Measurements from ENCODE around the gene PSMD14. TPM values are rescaled to one million over a fixed set of nuclear protein-coding genes. Genes with fewer than 3 reads are reported as not detected.

PSMD14 gene
- total RNA-seq, 2 experiments from 2014 or later, result 17.1 to 22.1 TPM

GRCh38 chr2:161370981-161371380, 62.8 kb downstream of the PSMD14 start:
- no peak for TF ChIP-seq CTCF (IDR thresholded peaks at IDR 0.05)

GRCh38 chr2:161371869-161372268, 63.6 kb downstream of the PSMD14 start:
- Mint-ChIP-seq H3K4me1 (ENCODE audit: low read depth) (no peaks in the 10 kb centered on the region), H3K27ac (no peak overlapping the region), H3K4me3 (no peak overlapping the region), H3K27me3 (no peaks in the 10 kb centered on the region), H3K36me3 (ENCODE audit: low read depth) (peaks cover 58% of the 10 kb centered on the region), H3K9me3 (no peaks in the 10 kb centered on the region)
- Histone ChIP-seq H3K27ac (ENCODE audit: low read depth in 1 of 2, low read length in 2 of 2) (no peak overlapping the region), H3K4me1 (ENCODE audit: insufficient read depth, low read length) (no peaks in the 10 kb centered on the region), H3K9me3 (ENCODE audit: control insufficient read depth in 1 of 2, insufficient read depth in 1 of 2, low read length in 2 of 2) (no peaks in the 10 kb centered on the region), H3K36me3 (ENCODE audit: insufficient read depth, low read length) (peaks cover 42% of the 10 kb centered on the region), H3K27me3 (ENCODE audit: control insufficient read depth in 1 of 2, insufficient read depth in 2 of 2, low read length in 2 of 2) (no peaks in the 10 kb centered on the region), H3K4me3 (ENCODE audit: low read length) (no peak overlapping the region)
- intact Hi-C loops (cut with DNase I, micrococcal nuclease), result no loop called here
- TF ChIP-seq CTCF (IDR thresholded peaks at IDR 0.05), result no peak
- CTCF ChIA-PET, result no interaction called here
- ATAC-seq (ENCODE audit: poor library complexity), result no peak
- POLR2A ChIA-PET, result no interaction called here
- no peak for DNase-seq

More at GRCh38 chr2:161370981-161371380, 62.8 kb downstream of the PSMD14 start:
- no peak for DNase-seq
- Mint-ChIP-seq H3K9me3 (no peaks in the 10 kb centered on the region), H3K4me3 (no peak overlapping the region), H3K4me1 (ENCODE audit: low read depth) (no peaks in the 10 kb centered on the region), H3K27ac (no peak overlapping the region), H3K36me3 (ENCODE audit: low read depth) (peaks cover 58% of the 10 kb centered on the region), H3K27me3 (no peaks in the 10 kb centered on the region)
- intact Hi-C loops (cut with DNase I, micrococcal nuclease), result no loop called here
- POLR2A ChIA-PET, result no interaction called here
- Histone ChIP-seq H3K36me3 (ENCODE audit: insufficient read depth, low read length) (peaks cover 42% of the 10 kb centered on the region), H3K27ac (ENCODE audit: low read depth in 1 of 2, low read length in 2 of 2) (no peak overlapping the region), H3K9me3 (ENCODE audit: control insufficient read depth in 1 of 2, insufficient read depth in 1 of 2, low read length in 2 of 2) (no peaks in the 10 kb centered on the region), H3K4me3 (ENCODE audit: low read length) (no peak overlapping the region), H3K27me3 (ENCODE audit: control insufficient read depth in 1 of 2, insufficient read depth in 2 of 2, low read length in 2 of 2) (no peaks in the 10 kb centered on the region), H3K4me1 (ENCODE audit: insufficient read depth, low read length) (no peaks in the 10 kb centered on the region)
- no peak for ATAC-seq (ENCODE audit: poor library complexity)
- CTCF ChIA-PET, result interaction anchor here (0.9 kb wide), 1 partner anchor 10 kb away, joined by 3 read pairs; no protein-coding TSS in a partner anchor

- intact Hi-C loops (cut with DNase I, micrococcal nuclease), result no loop called here
- Histone ChIP-seq H3K9me3 (ENCODE audit: control insufficient read depth in 1 of 2, insufficient read depth in 1 of 2, low read length in 2 of 2) (no peaks in the 10 kb centered on the region), H3K27ac (ENCODE audit: low read depth in 1 of 2, low read length in 2 of 2) (no peak overlapping the region), H3K4me3 (ENCODE audit: low read length) (no peak overlapping the region), H3K4me1 (ENCODE audit: insufficient read depth, low read length) (no peaks in the 10 kb centered on the region), H3K27me3 (ENCODE audit: control insufficient read depth in 1 of 2, insufficient read depth in 2 of 2, low read length in 2 of 2) (no peaks in the 10 kb centered on the region), H3K36me3 (ENCODE audit: insufficient read depth, low read length) (peaks cover 34% of the 10 kb centered on the region)
- TF ChIP-seq CTCF (IDR thresholded peaks at IDR 0.05), result no peak
- Mint-ChIP-seq H3K9me3 (no peaks in the 10 kb centered on the region), H3K27ac (no peak overlapping the region), H3K36me3 (ENCODE audit: low read depth) (peaks cover 55% of the 10 kb centered on the region), H3K4me3 (no peak overlapping the region), H3K4me1 (ENCODE audit: low read depth) (no peaks in the 10 kb centered on the region), H3K27me3 (no peaks in the 10 kb centered on the region)
- ChIA-PET POLR2A (no interaction called here), CTCF (no interaction called here)
- ATAC-seq (ENCODE audit: poor library complexity) (no peak), DNase-seq (no peak)
Observed at GRCh38 chr2:161373942-161374341, 65.7 kb downstream of the PSMD14 start.

All from CD4-positive, alpha-beta T cell (primary cell).